ENCODE results near the gene HDAC4. TPM values are rescaled to one million over a fixed set of nuclear protein-coding genes. Genes with fewer than 3 reads are reported as not detected.

The HDAC4 gene
- total and polyA plus RNA-seq, 2 donors (not counting 1 experiment from before 2014, with no cell fraction given), result 13.5 to 46.0 TPM

GRCh38 chr2:239178484-239178883, 222.3 kb downstream of the HDAC4 start:
- Mint-ChIP-seq H3K4me3 (no peak overlapping the region), H3K27me3 (no peaks in the 10 kb centered on the region), H3K9me3 (ENCODE audit: insufficient read depth) (peaks cover 13% of the 10 kb centered on the region), H3K4me1 (no peaks in the 10 kb centered on the region), H3K27ac (no peak overlapping the region)
- Histone ChIP-seq H3K9ac (ENCODE audit: low read length) (no peak overlapping the region), H3K79me2 (ENCODE audit: control insufficient read depth, insufficient read depth, low read length) (no peaks in the 10 kb centered on the region), H4K20me1 (ENCODE audit: control insufficient read depth, insufficient read depth, low read length, poor library complexity, severe bottlenecking) (no peaks in the 10 kb centered on the region), H3K9me3 (ENCODE audit: control extremely low read depth in 1 of 3, control insufficient read depth in 2 of 3, insufficient read depth in 1 of 3, low read length in 2 of 3) (peaks cover 0 to 40% (median 9%) of the 10 kb centered on the region in 3 donors), H3K27me3 (replicated peaks in 1 of 4; ENCODE audit: control extremely low read depth in 1 of 4, control insufficient read depth in 3 of 4, insufficient read depth in 4 of 4, low read length in 3 of 4) (no peaks in the 10 kb centered on the region), H3K4me1 (ENCODE audit: control insufficient read depth in 2 of 2, insufficient read depth in 2 of 2, low read length in 2 of 2) (no peaks in the 10 kb centered on the region), H3K4me2 (replicated peaks; ENCODE audit: low read depth, low read length, poor library complexity, severe bottlenecking) (no peak overlapping the region), H3K36me3 (replicated peaks in 1 of 2; ENCODE audit: control extremely low read depth in 1 of 2, control insufficient read depth in 1 of 2, extremely low read depth in 1 of 2, insufficient read depth in 2 of 2, low read length in 1 of 2) (peaks cover 0 to 9% of the 10 kb centered on the region in 2 experiments), H3K4me3 (ENCODE audit: control extremely low read depth in 1 of 5, extremely low read depth in 1 of 5, insufficient read depth in 1 of 5, low read depth in 2 of 5, low read length in 4 of 5) (no peak overlapping the region), H3K27ac (ENCODE audit: low read length in 2 of 2) (no peak overlapping the region), H2AFZ (ENCODE audit: insufficient read depth, low read depth, low read length, poor library complexity, severe bottlenecking) (no peak overlapping the region)
- TF ChIP-seq EZH2 (IDR thresholded peaks at IDR 0.05; ENCODE audit: borderline replicate concordance, insufficient read depth, low read depth, low read length, poor library complexity, severe bottlenecking), result no peak
- TF ChIP-seq, protein P1, sequence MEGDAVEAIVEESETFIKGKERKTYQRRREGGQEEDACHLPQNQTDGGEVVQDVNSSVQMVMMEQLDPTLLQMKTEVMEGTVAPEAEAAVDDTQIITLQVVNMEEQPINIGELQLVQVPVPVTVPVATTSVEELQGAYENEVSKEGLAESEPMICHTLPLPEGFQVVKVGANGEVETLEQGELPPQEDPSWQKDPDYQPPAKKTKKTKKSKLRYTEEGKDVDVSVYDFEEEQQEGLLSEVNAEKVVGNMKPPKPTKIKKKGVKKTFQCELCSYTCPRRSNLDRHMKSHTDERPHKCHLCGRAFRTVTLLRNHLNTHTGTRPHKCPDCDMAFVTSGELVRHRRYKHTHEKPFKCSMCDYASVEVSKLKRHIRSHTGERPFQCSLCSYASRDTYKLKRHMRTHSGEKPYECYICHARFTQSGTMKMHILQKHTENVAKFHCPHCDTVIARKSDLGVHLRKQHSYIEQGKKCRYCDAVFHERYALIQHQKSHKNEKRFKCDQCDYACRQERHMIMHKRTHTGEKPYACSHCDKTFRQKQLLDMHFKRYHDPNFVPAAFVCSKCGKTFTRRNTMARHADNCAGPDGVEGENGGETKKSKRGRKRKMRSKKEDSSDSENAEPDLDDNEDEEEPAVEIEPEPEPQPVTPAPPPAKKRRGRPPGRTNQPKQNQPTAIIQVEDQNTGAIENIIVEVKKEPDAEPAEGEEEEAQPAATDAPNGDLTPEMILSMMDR (IDR thresholded peaks at IDR 0.05), result no peak
- WGBS (ENCODE audit: insufficient coverage), result 96% methylated on average over 10 of the region's 10 CpGs
- ATAC-seq (ENCODE audit: low read depth) (no peak), DNase-seq (no peak)
- POLR2A ChIA-PET, result no interaction called here
- CTCF ChIA-PET, result no interaction called here
- intact Hi-C loops (cut with micrococcal nuclease), result no loop called here

- Mint-ChIP-seq H3K27me3 (no peaks in the 10 kb centered on the region), H3K9me3 (ENCODE audit: insufficient read depth) (peaks cover 18% of the 10 kb centered on the region), H3K4me3 (no peak overlapping the region), H3K27ac (no peak overlapping the region), H3K4me1 (no peaks in the 10 kb centered on the region)
- Histone ChIP-seq H3K9me3 (ENCODE audit: control extremely low read depth in 1 of 3, control insufficient read depth in 2 of 3, insufficient read depth in 1 of 3, low read length in 2 of 3) (peaks cover 0 to 40% (median 9%) of the 10 kb centered on the region in 3 donors), H3K36me3 (replicated peaks in 1 of 2; ENCODE audit: control extremely low read depth in 1 of 2, control insufficient read depth in 1 of 2, extremely low read depth in 1 of 2, insufficient read depth in 2 of 2, low read length in 1 of 2) (peaks cover 0 to 9% of the 10 kb centered on the region in 2 experiments), H3K4me2 (replicated peaks; ENCODE audit: low read depth, low read length, poor library complexity, severe bottlenecking) (no peak overlapping the region), H2AFZ (ENCODE audit: insufficient read depth, low read depth, low read length, poor library complexity, severe bottlenecking) (no peak overlapping the region), H3K27me3 (replicated peaks in 1 of 4; ENCODE audit: control extremely low read depth in 1 of 4, control insufficient read depth in 3 of 4, insufficient read depth in 4 of 4, low read length in 3 of 4) (no peaks in the 10 kb centered on the region), H3K4me3 (ENCODE audit: control extremely low read depth in 1 of 5, extremely low read depth in 1 of 5, insufficient read depth in 1 of 5, low read depth in 2 of 5, low read length in 4 of 5) (no peak overlapping the region), H3K27ac (ENCODE audit: low read length in 2 of 2) (no peak overlapping the region), H4K20me1 (ENCODE audit: control insufficient read depth, insufficient read depth, low read length, poor library complexity, severe bottlenecking) (no peaks in the 10 kb centered on the region), H3K4me1 (ENCODE audit: control insufficient read depth in 2 of 2, insufficient read depth in 2 of 2, low read length in 2 of 2) (no peaks in the 10 kb centered on the region), H3K9ac (ENCODE audit: low read length) (no peak overlapping the region), H3K79me2 (ENCODE audit: control insufficient read depth, insufficient read depth, low read length) (no peaks in the 10 kb centered on the region)
- ATAC-seq (ENCODE audit: low read depth) (no peak), DNase-seq (no peak)
- CTCF ChIA-PET, result no interaction called here
- TF ChIP-seq, protein P1 (IDR thresholded peaks at IDR 0.05), result no peak
- TF ChIP-seq EZH2 (IDR thresholded peaks at IDR 0.05; ENCODE audit: borderline replicate concordance, insufficient read depth, low read depth, low read length, poor library complexity, severe bottlenecking), result no peak
- intact Hi-C loops (cut with micrococcal nuclease), result no loop called here
- POLR2A ChIA-PET, result no interaction called here
- 98% methylated on average over 17 of the region's 17 CpGs for WGBS (ENCODE audit: insufficient coverage)
These were observed 222.9 kb downstream of the HDAC4 start for GRCh38 chr2:239177908-239178307.
